ENCODE data around the gene HSPA12B.

HSPA12B gene

DNA sequence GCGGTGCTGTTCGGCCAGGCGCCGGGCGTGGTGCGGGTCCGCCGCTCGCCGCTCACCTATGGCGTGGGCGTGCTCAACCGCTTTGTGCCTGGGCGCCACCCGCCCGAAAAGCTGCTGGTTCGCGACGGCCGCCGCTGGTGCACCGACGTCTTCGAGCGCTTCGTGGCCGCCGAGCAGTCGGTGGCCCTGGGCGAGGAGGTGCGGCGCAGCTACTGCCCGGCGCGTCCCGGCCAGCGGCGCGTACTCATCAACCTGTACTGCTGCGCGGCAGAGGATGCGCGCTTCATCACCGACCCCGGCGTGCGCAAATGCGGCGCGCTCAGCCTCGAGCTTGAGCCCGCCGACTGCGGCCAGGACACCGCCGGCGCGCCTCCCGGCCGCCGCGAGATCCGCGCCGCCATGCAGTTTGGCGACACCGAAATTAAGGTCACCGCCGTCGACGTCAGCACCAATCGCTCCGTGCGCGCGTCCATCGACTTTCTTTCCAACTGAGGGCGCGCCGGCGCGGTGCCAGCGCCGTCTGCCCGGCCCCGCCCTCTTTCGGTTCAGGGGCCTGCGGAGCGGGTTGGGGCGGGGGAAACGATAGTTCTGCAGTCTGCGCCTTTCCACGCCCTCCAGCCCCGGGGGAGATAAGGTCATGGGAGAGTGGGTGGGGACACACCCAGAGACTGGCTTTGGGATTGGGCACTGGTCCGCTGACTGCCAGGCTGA, 19.3 kb downstream of the HSPA12B start:
- Histone ChIP-seq H3K36me3 (ENCODE audit: insufficient read depth, low read length) (peaks cover 8% of the 10 kb centered on the region), H3K4me1 (ENCODE audit: insufficient read depth, low read length, severe bottlenecking) (no peaks in the 10 kb centered on the region), H2AFZ (ENCODE audit: low read length) (no peak overlapping the region), H4K20me1 (ENCODE audit: insufficient read depth, low read length) (no peaks in the 10 kb centered on the region), H3F3A (ENCODE audit: insufficient read depth, low read length) (no peaks in the 10 kb centered on the region), H3K4me3 (ENCODE audit: low read depth, low read length, poor library complexity, severe bottlenecking) (no peak overlapping the region), H3K4me2 (ENCODE audit: low read length) (no peak overlapping the region), H3K27ac (ENCODE audit: low read depth, low read length, poor library complexity, severe bottlenecking) (no peak overlapping the region), H3K9me3 (ENCODE audit: low read length) (no peaks in the 10 kb centered on the region), H3K27me3 (ENCODE audit: insufficient read depth, low read length) (0 out of 2 replicates have a peak, but pooled peaks cover 1% of the 10 kb centered on the region), H3K9me2 (ENCODE audit: low read depth, low read length) (no peaks in the 10 kb centered on the region), H3K79me2 (ENCODE audit: insufficient read depth, low read length) (no peaks in the 10 kb centered on the region), H3K9ac (ENCODE audit: low read length) (no peak overlapping the region)
- TF ChIP-seq, protein P1, sequence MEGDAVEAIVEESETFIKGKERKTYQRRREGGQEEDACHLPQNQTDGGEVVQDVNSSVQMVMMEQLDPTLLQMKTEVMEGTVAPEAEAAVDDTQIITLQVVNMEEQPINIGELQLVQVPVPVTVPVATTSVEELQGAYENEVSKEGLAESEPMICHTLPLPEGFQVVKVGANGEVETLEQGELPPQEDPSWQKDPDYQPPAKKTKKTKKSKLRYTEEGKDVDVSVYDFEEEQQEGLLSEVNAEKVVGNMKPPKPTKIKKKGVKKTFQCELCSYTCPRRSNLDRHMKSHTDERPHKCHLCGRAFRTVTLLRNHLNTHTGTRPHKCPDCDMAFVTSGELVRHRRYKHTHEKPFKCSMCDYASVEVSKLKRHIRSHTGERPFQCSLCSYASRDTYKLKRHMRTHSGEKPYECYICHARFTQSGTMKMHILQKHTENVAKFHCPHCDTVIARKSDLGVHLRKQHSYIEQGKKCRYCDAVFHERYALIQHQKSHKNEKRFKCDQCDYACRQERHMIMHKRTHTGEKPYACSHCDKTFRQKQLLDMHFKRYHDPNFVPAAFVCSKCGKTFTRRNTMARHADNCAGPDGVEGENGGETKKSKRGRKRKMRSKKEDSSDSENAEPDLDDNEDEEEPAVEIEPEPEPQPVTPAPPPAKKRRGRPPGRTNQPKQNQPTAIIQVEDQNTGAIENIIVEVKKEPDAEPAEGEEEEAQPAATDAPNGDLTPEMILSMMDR (IDR thresholded peaks at IDR 0.05; ENCODE audit: low read length) = no peak
- TF ChIP-seq EZH2 (IDR thresholded peaks at IDR 0.05; ENCODE audit: borderline replicate concordance, low read length) = no peak

DNA sequence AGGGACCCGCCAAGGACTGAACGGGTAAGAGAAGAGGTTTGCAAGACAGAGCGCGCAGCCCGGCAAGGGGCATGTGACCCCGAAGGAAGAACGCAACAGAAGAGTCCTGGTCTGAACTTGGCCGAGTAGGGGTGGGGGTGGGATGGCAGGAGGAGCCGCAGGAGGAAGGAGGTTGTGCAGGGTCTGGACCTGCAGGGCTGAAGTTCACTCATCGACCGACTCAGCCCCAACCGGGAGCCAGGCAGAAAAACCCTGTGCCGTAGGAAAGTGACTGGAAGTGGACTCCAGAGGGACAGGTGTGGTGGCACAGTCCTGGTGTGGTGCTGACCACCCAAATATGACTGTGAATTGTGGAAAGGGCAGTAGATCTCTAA, 19.9 kb downstream of the HSPA12B start:
- Histone ChIP-seq H3K27ac (ENCODE audit: low read depth, low read length, poor library complexity, severe bottlenecking) (no peak overlapping the region), H3K9me2 (ENCODE audit: low read depth, low read length) (no peaks in the 10 kb centered on the region), H3F3A (ENCODE audit: insufficient read depth, low read length) (no peaks in the 10 kb centered on the region), H3K27me3 (ENCODE audit: insufficient read depth, low read length) (no peaks in the 10 kb centered on the region), H4K20me1 (ENCODE audit: insufficient read depth, low read length) (no peaks in the 10 kb centered on the region), H3K9me3 (ENCODE audit: low read length) (no peaks in the 10 kb centered on the region), H3K9ac (ENCODE audit: low read length) (no peak overlapping the region), H3K4me3 (ENCODE audit: low read depth, low read length, poor library complexity, severe bottlenecking) (no peak overlapping the region), H3K4me2 (ENCODE audit: low read length) (no peak overlapping the region), H3K4me1 (ENCODE audit: insufficient read depth, low read length, severe bottlenecking) (no peaks in the 10 kb centered on the region), H3K79me2 (ENCODE audit: insufficient read depth, low read length) (no peaks in the 10 kb centered on the region), H2AFZ (ENCODE audit: low read length) (no peak overlapping the region), H3K36me3 (ENCODE audit: insufficient read depth, low read length) (peaks cover 8% of the 10 kb centered on the region)
- TF ChIP-seq, protein P1 (IDR thresholded peaks at IDR 0.05; ENCODE audit: low read length) = no peak
- no peak for TF ChIP-seq EZH2 (IDR thresholded peaks at IDR 0.05; ENCODE audit: borderline replicate concordance, low read length)

DNA sequence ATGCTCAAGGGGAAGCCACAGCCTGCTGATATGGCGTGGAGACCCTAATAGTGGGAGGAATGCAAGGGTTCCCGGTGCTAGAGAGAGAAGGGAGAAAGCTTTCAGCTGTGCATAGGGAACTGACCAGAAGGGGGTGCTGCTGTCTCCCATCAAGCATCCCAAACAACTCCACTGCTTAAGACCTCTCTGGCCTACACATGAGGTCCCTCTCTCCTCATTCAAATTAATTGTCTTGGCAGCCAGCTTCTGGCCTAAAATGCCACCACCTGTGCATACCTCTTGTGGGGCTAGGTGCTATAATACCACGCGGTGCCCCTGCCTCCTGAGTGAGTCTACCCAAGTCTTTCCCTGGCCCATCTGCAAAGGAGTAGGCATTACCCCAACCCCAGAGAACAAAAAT, 20.6 kb downstream of the HSPA12B start:
- no peak overlapping the region for H2AFZ ChIP-seq (ENCODE audit: low read length)
- peaks cover 13% of the 10 kb centered on the region for H3K36me3 ChIP-seq (ENCODE audit: insufficient read depth, low read length)
- H4K20me1 ChIP-seq (ENCODE audit: insufficient read depth, low read length) = no peaks in the 10 kb centered on the region

More for the DNA sequence above, 20.6 kb downstream of the HSPA12B start:
- Histone ChIP-seq H3K4me3 (ENCODE audit: low read depth, low read length, poor library complexity, severe bottlenecking) (no peak overlapping the region), H3K9ac (ENCODE audit: low read length) (no peak overlapping the region), H3F3A (ENCODE audit: insufficient read depth, low read length) (no peaks in the 10 kb centered on the region), H3K9me2 (ENCODE audit: low read depth, low read length) (no peaks in the 10 kb centered on the region), H3K27ac (ENCODE audit: low read depth, low read length, poor library complexity, severe bottlenecking) (no peak overlapping the region), H3K4me1 (ENCODE audit: insufficient read depth, low read length, severe bottlenecking) (no peaks in the 10 kb centered on the region), H3K79me2 (ENCODE audit: insufficient read depth, low read length) (no peaks in the 10 kb centered on the region), H3K27me3 (ENCODE audit: insufficient read depth, low read length) (no peaks in the 10 kb centered on the region), H3K9me3 (ENCODE audit: low read length) (no peaks in the 10 kb centered on the region), H3K4me2 (ENCODE audit: low read length) (no peak overlapping the region)
- TF ChIP-seq, protein P1 (IDR thresholded peaks at IDR 0.05; ENCODE audit: low read length) = peak; percentile 74
- no peak for TF ChIP-seq EZH2 (IDR thresholded peaks at IDR 0.05; ENCODE audit: borderline replicate concordance, low read length)
